OCI-LY3 (cell line): Measurements from ENCODE around the gene R3HCC1L.
A peak's percentile ranks its signal among the peaks of the same experiment; 100 is the strongest.

Source experiments
- H2AFZ ChIP-seq: fragments of 200-600, 300-600 bp; shearing (Covaris generic); 2 replicates; pipeline ENCODE4 v1.6.0; 2014; ENCODE audit warnings: antibody characterized with exemption, low read depth, low read length
- H3K27ac ChIP-seq: fragments of 200-600, 300-600 bp; sonication (generic); 2 replicates; pipeline ENCODE4 v1.5.1; 2014; ENCODE audit warnings: mild to moderate bottlenecking, low read length, moderate library complexity, mixed read lengths
- H3K27me3 ChIP-seq: fragments of 200-600, 300-600 bp; sonication (generic); 2 replicates; pipeline ENCODE4 v1.6.1; 2014; ENCODE audit warnings: low read depth, low read length, mixed read lengths
- H3K36me3 ChIP-seq: fragments of 200-600, 300-600 bp; sonication (generic); replicated peaks from 2 replicates; pipeline ENCODE3; 2014; ENCODE audit warnings: low read depth, low read length, mixed read lengths
- H3K4me1 ChIP-seq: fragments of 300-600, 200-600 bp; sonication (generic); 2 replicates; pipeline ENCODE4 v1.6.1; 2014; ENCODE audit warnings: low read length, mixed read lengths
- H3K4me2 ChIP-seq: fragments of 200-600, 300-600 bp; sonication (generic); 2 replicates; pipeline ENCODE4 v1.6.1; 2014; ENCODE audit warnings: low read length, mixed read lengths
- H3K4me3 ChIP-seq: fragments of 300-600, 200-600 bp; sonication (generic); 2 replicates; pipeline ENCODE4 v1.5.1; 2014; ENCODE audit warnings: antibody characterized with exemption, mild to moderate bottlenecking, low read length, moderate library complexity
- H3K79me2 ChIP-seq: fragments of 300-600, 200-600 bp; shearing (Covaris generic); 2 replicates; pipeline ENCODE4 v1.6.1; 2014; ENCODE audit warnings: mild to moderate bottlenecking, low read length, mixed read lengths
- H3K9ac ChIP-seq: fragments of 300-600, 200-600 bp; shearing (Covaris generic); 2 replicates; pipeline ENCODE4 v1.6.0; 2014; ENCODE audit warnings: mild to moderate bottlenecking, low read length, moderate library complexity
- H3K9me3 ChIP-seq: fragments of 200-600, 300-600 bp; shearing (Covaris generic); 2 replicates; pipeline ENCODE4 v1.6.1; 2014; ENCODE audit warnings: low read length, mixed read lengths; ENCODE audit not compliant: insufficient read depth
- H4K20me1 ChIP-seq: fragments of 200-600, 300-600 bp; sonication (generic); 2 replicates; pipeline ENCODE4 v1.6.1; 2016; ENCODE audit warnings: low read length, mixed read lengths; ENCODE audit not compliant: insufficient read depth
- CTCF ChIP-seq: fragments of 200-600, 300-600 bp; sonication (generic); IDR thresholded peaks from 2 replicates; pipeline ENCODE4 v1.5.1; 2014; ENCODE audit warnings: antibody characterized with exemption, low read length, low read depth
- EZH2phosphoT487 ChIP-seq: fragments of 200-600 bp; shearing (Covaris generic); IDR thresholded peaks from 2 replicates; pipeline ENCODE4 v1.6.1; 2018; ENCODE audit warnings: antibody characterized with exemption, mixed run types, low read depth

R3HCC1L gene

GRCh38 chr10:98260350-98260749 lies 125.9 kb downstream of the R3HCC1L start:
- Histone ChIP-seq H3K36me3 (no peaks in the 10 kb centered on the region), H3K27ac (no peak overlapping the region), H3K4me1 (no peaks in the 10 kb centered on the region), H2AFZ (no peak overlapping the region), H3K27me3 (no peaks in the 10 kb centered on the region), H3K79me2 (no peaks in the 10 kb centered on the region), H3K4me2 (no peak overlapping the region), H4K20me1 (no peaks in the 10 kb centered on the region), H3K4me3 (no peak overlapping the region), H3K9ac (no peak overlapping the region), H3K9me3 (no peaks in the 10 kb centered on the region)
- TF ChIP-seq EZH2phosphoT487 (no peak), CTCF (no peak)

GRCh38 chr10:98260752-98261151 lies 126.3 kb downstream of the R3HCC1L start:
- Histone ChIP-seq H3K27me3 (no peaks in the 10 kb centered on the region), H3K9ac (no peak overlapping the region), H3K4me3 (no peak overlapping the region), H3K36me3 (no peaks in the 10 kb centered on the region), H3K9me3 (no peaks in the 10 kb centered on the region), H2AFZ (no peak overlapping the region), H3K79me2 (no peaks in the 10 kb centered on the region), H4K20me1 (no peaks in the 10 kb centered on the region), H3K4me1 (no peaks in the 10 kb centered on the region), H3K4me2 (no peak overlapping the region), H3K27ac (no peak overlapping the region)
- TF ChIP-seq CTCF (no peak), EZH2phosphoT487 (no peak)

- Histone ChIP-seq H3K27ac (no peak overlapping the region), H3K9ac (no peak overlapping the region), H4K20me1 (no peaks in the 10 kb centered on the region), H3K36me3 (no peaks in the 10 kb centered on the region), H3K4me1 (no peaks in the 10 kb centered on the region), H3K9me3 (no peaks in the 10 kb centered on the region), H3K4me3 (no peak overlapping the region), H3K27me3 (no peaks in the 10 kb centered on the region), H3K4me2 (no peak overlapping the region), H3K79me2 (no peaks in the 10 kb centered on the region), H2AFZ (no peak overlapping the region)
- TF ChIP-seq EZH2phosphoT487: no peak
- no peak for TF ChIP-seq CTCF
Measured at GRCh38 chr10:98261436-98262277, 127.2 kb downstream of the R3HCC1L start.

- no peak overlapping the region for H2AFZ ChIP-seq
- no peaks in the 10 kb centered on the region for H3K36me3 ChIP-seq
- H3K4me3 ChIP-seq: no peak overlapping the region
- H3K27me3 ChIP-seq: no peaks in the 10 kb centered on the region
- no peaks in the 10 kb centered on the region for H3K4me1 ChIP-seq
- H3K9ac ChIP-seq: no peak overlapping the region
- no peaks in the 10 kb centered on the region for H3K79me2 ChIP-seq
- TF ChIP-seq EZH2phosphoT487 (no peak), CTCF (peak; percentile 57)
- no peak overlapping the region for H3K27ac ChIP-seq
- H4K20me1 ChIP-seq: no peaks in the 10 kb centered on the region
- H3K4me2 ChIP-seq: no peak overlapping the region
- H3K9me3 ChIP-seq: no peaks in the 10 kb centered on the region
Measured at GRCh38 chr10:98262571-98262970, 128.1 kb downstream of the R3HCC1L start.
